Measurements from ENCODE around the gene OVCH1.
"Not testable (repeated sequence)": the region's sequence is repeated elsewhere in the genome, so short reads cannot be mapped to it uniquely, and the experiment has no call there.

OVCH1 gene

GRCh38 chr12:29463198-29463597, 34.3 kb downstream of the OVCH1 start:
- Histone ChIP-seq H3K36me3 (ENCODE audit: control insufficient read depth, insufficient read depth, low read length) (no peaks in the 10 kb centered on the region), H3K4me3 (ENCODE audit: low read length) (no peak overlapping the region), H3K4me1 (ENCODE audit: control insufficient read depth, insufficient read depth, low read length) (no peaks in the 10 kb centered on the region), H3K27me3 (ENCODE audit: control insufficient read depth, insufficient read depth, low read length) (no peaks in the 10 kb centered on the region), H3K9ac (ENCODE audit: low read length) (no peak overlapping the region), H3K9me3 (ENCODE audit: control insufficient read depth, low read length) (no peaks in the 10 kb centered on the region)

- Histone ChIP-seq H3K9me3 (ENCODE audit: control insufficient read depth, low read length) (no peaks in the 10 kb centered on the region), H3K36me3 (ENCODE audit: control insufficient read depth, insufficient read depth, low read length) (no peaks in the 10 kb centered on the region), H3K27me3 (ENCODE audit: control insufficient read depth, insufficient read depth, low read length) (no peaks in the 10 kb centered on the region), H3K9ac (ENCODE audit: low read length) (no peak overlapping the region), H3K4me1 (ENCODE audit: control insufficient read depth, insufficient read depth, low read length) (no peaks in the 10 kb centered on the region), H3K4me3 (ENCODE audit: low read length) (no peak overlapping the region)
Measured at GRCh38 chr12:29460082-29460481, 37.4 kb downstream of the OVCH1 start.

GRCh38 chr12:29455087-29455486, 42.4 kb downstream of the OVCH1 start:
- Histone ChIP-seq H3K36me3 (ENCODE audit: control insufficient read depth, insufficient read depth, low read length) (no peaks in the 10 kb centered on the region), H3K9me3 (ENCODE audit: control insufficient read depth, low read length) (no peaks in the 10 kb centered on the region), H3K27me3 (ENCODE audit: control insufficient read depth, insufficient read depth, low read length) (no peaks in the 10 kb centered on the region), H3K4me3 (ENCODE audit: low read length) (no peak overlapping the region), H3K4me1 (ENCODE audit: control insufficient read depth, insufficient read depth, low read length) (no peaks in the 10 kb centered on the region), H3K9ac (ENCODE audit: low read length) (no peak overlapping the region)

GRCh38 chr12:29451888-29452287, 45.6 kb downstream of the OVCH1 start:
- no peaks in the 10 kb centered on the region for H3K9me3 ChIP-seq (ENCODE audit: control insufficient read depth, low read length)
- no peaks in the 10 kb centered on the region for H3K4me1 ChIP-seq (ENCODE audit: control insufficient read depth, insufficient read depth, low read length)
- H3K4me3 ChIP-seq (ENCODE audit: low read length) = no peak overlapping the region
- no peaks in the 10 kb centered on the region for H3K27me3 ChIP-seq (ENCODE audit: control insufficient read depth, insufficient read depth, low read length)
- H3K9ac ChIP-seq (ENCODE audit: low read length) = no peak overlapping the region
- no peaks in the 10 kb centered on the region for H3K36me3 ChIP-seq (ENCODE audit: control insufficient read depth, insufficient read depth, low read length)

GRCh38 chr12:29448157-29448556, 49.3 kb downstream of the OVCH1 start:
- H3K9ac ChIP-seq (ENCODE audit: low read length) = no peak overlapping the region
- no peak overlapping the region for H3K4me3 ChIP-seq (ENCODE audit: low read length)
- no peaks in the 10 kb centered on the region for H3K9me3 ChIP-seq (ENCODE audit: control insufficient read depth, low read length)
- H3K27me3 ChIP-seq (ENCODE audit: control insufficient read depth, insufficient read depth, low read length) = no peaks in the 10 kb centered on the region
- no peaks in the 10 kb centered on the region for H3K4me1 ChIP-seq (ENCODE audit: control insufficient read depth, insufficient read depth, low read length)
- H3K36me3 ChIP-seq (ENCODE audit: control insufficient read depth, insufficient read depth, low read length) = no peaks in the 10 kb centered on the region

GRCh38 chr12:29447285-29447975, 50.1 kb downstream of the OVCH1 start:
- H3K4me1 ChIP-seq (ENCODE audit: control insufficient read depth, insufficient read depth, low read length) = no peaks in the 10 kb centered on the region
- no peaks in the 10 kb centered on the region for H3K27me3 ChIP-seq (ENCODE audit: control insufficient read depth, insufficient read depth, low read length)
- no peaks in the 10 kb centered on the region for H3K36me3 ChIP-seq (ENCODE audit: control insufficient read depth, insufficient read depth, low read length)
- no peak overlapping the region for H3K4me3 ChIP-seq (ENCODE audit: low read length)
- H3K9me3 ChIP-seq (ENCODE audit: control insufficient read depth, low read length) = no peaks in the 10 kb centered on the region
- no peak overlapping the region for H3K9ac ChIP-seq (ENCODE audit: low read length)

- H3K36me3 ChIP-seq (ENCODE audit: control insufficient read depth, insufficient read depth, low read length) = no peaks in the 10 kb centered on the region
- no peaks in the 10 kb centered on the region for H3K9me3 ChIP-seq (ENCODE audit: control insufficient read depth, low read length)
- no peaks in the 10 kb centered on the region for H3K27me3 ChIP-seq (ENCODE audit: control insufficient read depth, insufficient read depth, low read length)
- H3K4me3 ChIP-seq (ENCODE audit: low read length) = no peak overlapping the region
- no peaks in the 10 kb centered on the region for H3K4me1 ChIP-seq (ENCODE audit: control insufficient read depth, insufficient read depth, low read length)
- H3K9ac ChIP-seq (ENCODE audit: low read length) = no peak overlapping the region
Measured at GRCh38 chr12:29439506-29439905, 58.0 kb downstream of the OVCH1 start.

GRCh38 chr12:29438752-29439408, 58.6 kb downstream of the OVCH1 start:
- H3K9ac ChIP-seq (ENCODE audit: low read length) = no peak overlapping the region
- no peaks in the 10 kb centered on the region for H3K27me3 ChIP-seq (ENCODE audit: control insufficient read depth, insufficient read depth, low read length)
- no peak overlapping the region for H3K4me3 ChIP-seq (ENCODE audit: low read length)
- no peaks in the 10 kb centered on the region for H3K4me1 ChIP-seq (ENCODE audit: control insufficient read depth, insufficient read depth, low read length)
- H3K36me3 ChIP-seq (ENCODE audit: control insufficient read depth, insufficient read depth, low read length) = no peaks in the 10 kb centered on the region
- no peaks in the 10 kb centered on the region for H3K9me3 ChIP-seq (ENCODE audit: control insufficient read depth, low read length)

- no peak overlapping the region for H3K9ac ChIP-seq (ENCODE audit: low read length)
- H3K27me3 ChIP-seq (ENCODE audit: control insufficient read depth, insufficient read depth, low read length) = no peaks in the 10 kb centered on the region
- no peak overlapping the region for H3K4me3 ChIP-seq (ENCODE audit: low read length)
- no peaks in the 10 kb centered on the region for H3K4me1 ChIP-seq (ENCODE audit: control insufficient read depth, insufficient read depth, low read length)
- H3K36me3 ChIP-seq (ENCODE audit: control insufficient read depth, insufficient read depth, low read length) = no peaks in the 10 kb centered on the region
- no peaks in the 10 kb centered on the region for H3K9me3 ChIP-seq (ENCODE audit: control insufficient read depth, low read length)
Measured at GRCh38 chr12:29437575-29437974, 59.9 kb downstream of the OVCH1 start.

GRCh38 chr12:29436815-29437214, 60.7 kb downstream of the OVCH1 start:
- not testable (repeated sequence) for H3K36me3 ChIP-seq (ENCODE audit: control insufficient read depth, insufficient read depth, low read length); H3K9me3 ChIP-seq (ENCODE audit: control insufficient read depth, low read length); H3K27me3 ChIP-seq (ENCODE audit: control insufficient read depth, insufficient read depth, low read length); H3K4me1 ChIP-seq (ENCODE audit: control insufficient read depth, insufficient read depth, low read length); H3K4me3 ChIP-seq (ENCODE audit: low read length); H3K9ac ChIP-seq (ENCODE audit: low read length)

- no peak overlapping the region for H3K4me3 ChIP-seq (ENCODE audit: low read length)
- H3K9me3 ChIP-seq (ENCODE audit: control insufficient read depth, low read length) = no peaks in the 10 kb centered on the region
- H3K4me1 ChIP-seq (ENCODE audit: control insufficient read depth, insufficient read depth, low read length) = no peaks in the 10 kb centered on the region
- no peaks in the 10 kb centered on the region for H3K36me3 ChIP-seq (ENCODE audit: control insufficient read depth, insufficient read depth, low read length)
- no peaks in the 10 kb centered on the region for H3K27me3 ChIP-seq (ENCODE audit: control insufficient read depth, insufficient read depth, low read length)
- no peak overlapping the region for H3K9ac ChIP-seq (ENCODE audit: low read length)
Measured at GRCh38 chr12:29431513-29431912, 66.0 kb downstream of the OVCH1 start.

- no peak overlapping the region for H3K4me3 ChIP-seq (ENCODE audit: low read length)
- H3K36me3 ChIP-seq (ENCODE audit: control insufficient read depth, insufficient read depth, low read length) = no peaks in the 10 kb centered on the region
- no peaks in the 10 kb centered on the region for H3K4me1 ChIP-seq (ENCODE audit: control insufficient read depth, insufficient read depth, low read length)
- H3K9ac ChIP-seq (ENCODE audit: low read length) = no peak overlapping the region
- H3K27me3 ChIP-seq (ENCODE audit: control insufficient read depth, insufficient read depth, low read length) = no peaks in the 10 kb centered on the region
- H3K9me3 ChIP-seq (ENCODE audit: control insufficient read depth, low read length) = no peaks in the 10 kb centered on the region
Measured at GRCh38 chr12:29430716-29431044, 66.8 kb downstream of the OVCH1 start.

All from mucosa of stomach (tissue), 1 donor.